Measurements from ENCODE around the gene KCNF1. TPM values are rescaled to one million over a fixed set of nuclear protein-coding genes. Genes with fewer than 3 reads are reported as not detected.

Gene KCNF1
- total RNA-seq, 1 experiment from 2014 or later, result 3.2 TPM

DNA sequence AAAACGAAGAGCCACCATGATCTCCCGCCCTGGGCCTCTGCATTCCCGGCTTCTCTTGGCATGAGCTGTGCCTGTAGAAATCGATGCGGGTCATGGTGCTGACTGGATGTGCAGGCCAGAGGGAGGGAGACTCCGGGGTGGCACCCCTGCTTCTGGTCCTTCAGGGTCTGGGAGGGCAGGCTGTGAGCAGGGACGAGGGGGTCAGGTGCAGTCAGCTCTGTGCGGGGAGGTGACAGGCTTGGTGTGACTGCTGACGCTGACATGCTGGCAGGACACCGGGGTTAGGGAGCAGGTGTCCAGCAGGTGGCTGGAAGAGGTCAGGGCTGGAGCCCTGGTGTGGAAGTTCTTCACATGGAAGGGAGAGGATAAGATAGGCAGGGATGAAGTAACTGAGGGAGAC lies 48.7 kb upstream of the KCNF1 start:
- no peaks in the 10 kb centered on the region for H3K4me1 ChIP-seq (ENCODE audit: insufficient read depth, low read length)
- H3K4ac ChIP-seq (ENCODE audit: low read depth, low read length), result no peak overlapping the region
- no peak overlapping the region for H2BK120ac ChIP-seq (ENCODE audit: low read depth, low read length, poor library complexity, severe bottlenecking)
- H3K9ac ChIP-seq (ENCODE audit: extremely low read depth, insufficient read length, low read length), result no peak overlapping the region
- H3K27ac Mint-ChIP-seq, result no peak overlapping the region
- no peak overlapping the region for H3K4me2 ChIP-seq (ENCODE audit: insufficient read depth, insufficient read length, low read length)
- H4K20me1 ChIP-seq (ENCODE audit: control insufficient read depth, insufficient read depth, insufficient read length), result no peaks in the 10 kb centered on the region
- no peaks in the 10 kb centered on the region for H3K36me3 Mint-ChIP-seq (ENCODE audit: insufficient read depth in 1 of 3, low read depth in 3 of 3)
- no peak overlapping the region for H3K23ac ChIP-seq (ENCODE audit: insufficient read length, low read depth, low read length)
- peaks cover 2% of the 10 kb centered on the region for H3K27me3 Mint-ChIP-seq (ENCODE audit: low read depth)
- H4K91ac ChIP-seq (ENCODE audit: insufficient read length, low read depth, low read length), result no peak overlapping the region
- no peak overlapping the region for H4K5ac ChIP-seq (ENCODE audit: insufficient read length, low read depth, low read length)
- no peaks in the 10 kb centered on the region for H3K9me3 ChIP-seq (ENCODE audit: control insufficient read depth, low read depth, low read length)
- no peak overlapping the region for H3K27ac ChIP-seq (ENCODE audit: insufficient read length, low read depth, low read length)
- WGBS (ENCODE audit: extremely low coverage, insufficient read length, low lambda C conversion rate), result no CpG with 5 or more reads among the region's 10 CpGs
- H3K14ac ChIP-seq (ENCODE audit: insufficient read depth, low read length), result no peak overlapping the region
- H3K27me3 ChIP-seq (ENCODE audit: insufficient read depth, low read length), result no peaks in the 10 kb centered on the region
- no peaks in the 10 kb centered on the region for H3K79me2 ChIP-seq (ENCODE audit: insufficient read depth, low read length)
- H3K18ac ChIP-seq (ENCODE audit: insufficient read length, low read depth, low read length), result no peak overlapping the region
- no peaks in the 10 kb centered on the region for H3K9me3 Mint-ChIP-seq
- H2BK12ac ChIP-seq (ENCODE audit: insufficient read length, low read depth, low read length), result no peak overlapping the region
- peaks cover 7 to 14% of the 10 kb centered on the region in 2 experiments for H3K4me1 Mint-ChIP-seq
- TF ChIP-seq, protein P1, sequence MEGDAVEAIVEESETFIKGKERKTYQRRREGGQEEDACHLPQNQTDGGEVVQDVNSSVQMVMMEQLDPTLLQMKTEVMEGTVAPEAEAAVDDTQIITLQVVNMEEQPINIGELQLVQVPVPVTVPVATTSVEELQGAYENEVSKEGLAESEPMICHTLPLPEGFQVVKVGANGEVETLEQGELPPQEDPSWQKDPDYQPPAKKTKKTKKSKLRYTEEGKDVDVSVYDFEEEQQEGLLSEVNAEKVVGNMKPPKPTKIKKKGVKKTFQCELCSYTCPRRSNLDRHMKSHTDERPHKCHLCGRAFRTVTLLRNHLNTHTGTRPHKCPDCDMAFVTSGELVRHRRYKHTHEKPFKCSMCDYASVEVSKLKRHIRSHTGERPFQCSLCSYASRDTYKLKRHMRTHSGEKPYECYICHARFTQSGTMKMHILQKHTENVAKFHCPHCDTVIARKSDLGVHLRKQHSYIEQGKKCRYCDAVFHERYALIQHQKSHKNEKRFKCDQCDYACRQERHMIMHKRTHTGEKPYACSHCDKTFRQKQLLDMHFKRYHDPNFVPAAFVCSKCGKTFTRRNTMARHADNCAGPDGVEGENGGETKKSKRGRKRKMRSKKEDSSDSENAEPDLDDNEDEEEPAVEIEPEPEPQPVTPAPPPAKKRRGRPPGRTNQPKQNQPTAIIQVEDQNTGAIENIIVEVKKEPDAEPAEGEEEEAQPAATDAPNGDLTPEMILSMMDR (conservative IDR thresholded peaks at IDR 0.05), result no peak
- no peak for DNase-seq
- no peak overlapping the region for H2BK5ac ChIP-seq (ENCODE audit: insufficient read length, low read length)
- no peak overlapping the region for H2AK5ac ChIP-seq (ENCODE audit: insufficient read length, low read length)
- H3K79me1 ChIP-seq (ENCODE audit: insufficient read depth, low read depth, low read length, poor library complexity, severe bottlenecking), result no peaks in the 10 kb centered on the region
- no peak overlapping the region for H3K56ac ChIP-seq (ENCODE audit: insufficient read length, low read depth, low read length)
- H3T11ph ChIP-seq (ENCODE audit: low read length), result no peak overlapping the region
- no peak overlapping the region for H3K4me3 Mint-ChIP-seq
- H4K8ac ChIP-seq (replicated peaks; ENCODE audit: insufficient read length, low read depth, low read length), result no peak overlapping the region
- H2BK15ac ChIP-seq (ENCODE audit: low read depth, low read length), result no peak overlapping the region
- no peak overlapping the region for H2AFZ ChIP-seq (ENCODE audit: low read length)
- no peak overlapping the region for H2BK20ac ChIP-seq (ENCODE audit: low read depth, low read length, poor library complexity, severe bottlenecking)
- no peaks in the 10 kb centered on the region for H3K23me2 ChIP-seq (ENCODE audit: insufficient read length, low read depth, low read length, poor library complexity, severe bottlenecking)

Measured in H9 (cell line).